Hematopoietic multipotent progenitor cell treated with erythropoietin and hydrocortisone succinate and interleukin-3 and kit ligand, for 17 days (in vitro differentiated cells): ENCODE data around the gene SP2.

Experiments
- DNase-seq: peaks from one replicate; pipeline ENCODE4 v3.0.0-alpha.2; 2015; ENCODE audit warnings: low spot score

SP2 gene

DNA sequence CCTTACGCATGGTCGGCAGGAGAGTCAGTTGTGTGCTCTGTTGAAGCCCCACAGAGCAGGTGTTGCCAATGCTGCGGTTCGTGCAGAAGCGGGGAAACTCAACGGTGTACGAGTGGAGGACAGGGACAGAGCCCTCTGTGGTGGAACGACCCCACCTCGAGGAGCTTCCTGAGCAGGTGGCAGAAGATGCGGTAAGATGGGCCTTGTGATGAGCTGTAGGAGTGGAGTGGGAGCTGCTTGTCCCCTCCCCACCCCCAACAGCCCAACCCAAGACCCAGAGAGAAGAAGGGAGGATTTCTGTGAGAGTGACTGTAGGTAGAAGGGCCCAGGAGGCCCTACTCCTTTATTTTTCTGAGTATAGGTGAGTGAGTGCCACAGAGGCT is 79.8 kb downstream of the SP2 start:
- no peak for DNase-seq

- peak; percentile 51 for DNase-seq
These were observed 82.3 kb downstream of the SP2 start for GRCh38 chr17:47978324-47978723.
